GM18502 (cell line): ENCODE results near the gene HOXB9.

Experiments
- ATAC-seq: cut with Tn5 transposase; IDR thresholded peaks from one replicate; pipeline ENCODE4 v1.9.1; 2021; ENCODE audit warnings: mild to moderate bottlenecking; ENCODE audit not compliant: unreplicated experiment, poor library complexity

HOXB9 gene

GRCh38 chr17:48574505-48575065, 51.6 kb downstream of the HOXB9 start:
- ATAC-seq = no peak

- ATAC-seq = no peak
Measured at GRCh38 chr17:48571826-48572417, 54.2 kb downstream of the HOXB9 start.
